Neural progenitor cell (in vitro differentiated cells): Measurements from ENCODE around the gene PAM16. TPM values are rescaled to one million over a fixed set of nuclear protein-coding genes. Genes with fewer than 3 reads are reported as not detected.

Experiments used
- DNase-seq: peaks from one replicate; pipeline ENCODE4 v3.0.0-alpha.2; 2016; ENCODE audit warnings: low spot score
- H2AFZ ChIP-seq: fragments of 200-600 bp; sonication (generic); replicated peaks from 2 replicates; pipeline ENCODE4 v1.6.1; 2016; ENCODE audit warnings: antibody characterized with exemption
- H3F3A ChIP-seq: fragments of 200-600 bp; sonication (generic); 2 replicates; pipeline ENCODE4 v1.6.1; 2016; ENCODE audit warnings: antibody characterized with exemption, low read depth
- H3K27ac ChIP-seq: fragments of 200-600 bp; sonication (generic); 2 replicates; pipeline ENCODE4 v1.5.1; 2016; ENCODE audit warnings: mild to moderate bottlenecking
- H3K27me3 ChIP-seq: fragments of 200-600 bp; sonication (generic); 2 replicates; pipeline ENCODE4 v1.6.1; 2016; ENCODE audit warnings: mild to moderate bottlenecking, moderate library complexity
- H3K36me3 ChIP-seq: fragments of 200-600 bp; sonication (generic); 2 replicates; pipeline ENCODE4 v1.5.1; 2016
- H3K4me1 ChIP-seq: fragments of 200-600 bp; sonication (generic); 2 replicates; pipeline ENCODE4 v1.6.1; 2016; ENCODE audit warnings: mixed run types
- H3K4me2 ChIP-seq: fragments of 200-600 bp; sonication (generic); 2 replicates; pipeline ENCODE4 v1.6.1; 2016
- H3K4me3 ChIP-seq: fragments of 200-600 bp; sonication (generic); 2 replicates; pipeline ENCODE4 v1.5.1; 2016
- H3K79me2 ChIP-seq: fragments of 200-600 bp; sonication (generic); 2 replicates; pipeline ENCODE4 v1.6.1; 2016; ENCODE audit warnings: low read depth
- H3K9ac ChIP-seq: fragments of 200-600 bp; sonication (generic); 2 replicates; pipeline ENCODE4 v1.6.1; 2016
- H3K9me3 ChIP-seq: fragments of 200-600 bp; sonication (generic); 2 replicates; pipeline ENCODE4 v1.5.1; 2016; ENCODE audit warnings: low read depth
- H4K20me1 ChIP-seq: fragments of 200-600 bp; sonication (generic); 2 replicates; pipeline ENCODE4 v1.6.1; 2016; ENCODE audit warnings: low read depth
- H3K27ac Mint-ChIP-seq: 3 replicates; pipeline ENCODE4 v1.8.0; 2021; ENCODE audit warnings: mixed read lengths
- H3K27me3 Mint-ChIP-seq: 2 replicates; pipeline ENCODE4 v1.8.0; 2022; ENCODE audit warnings: low read depth, mild to moderate bottlenecking, inconsistent platforms, moderate library complexity, mixed read lengths; ENCODE audit not compliant: insufficient read depth
- H3K36me3 Mint-ChIP-seq: 3 replicates; pipeline ENCODE4 v1.8.0; 2021; ENCODE audit warnings: mixed read lengths
- H3K4me1 Mint-ChIP-seq: 3 replicates; pipeline ENCODE4 v1.8.0; 2021; ENCODE audit warnings: mixed read lengths
- H3K4me3 Mint-ChIP-seq: 3 replicates; pipeline ENCODE4 v1.8.0; 2021; ENCODE audit warnings: mild to moderate bottlenecking, moderate library complexity, mixed read lengths
- H3K9me3 Mint-ChIP-seq: 3 replicates; pipeline ENCODE4 v1.8.0; 2020; ENCODE audit warnings: mixed read lengths
- CTCF ChIP-seq: fragments of 200-600 bp; sonication (generic); IDR thresholded peaks from 2 replicates; pipeline ENCODE4 v1.5.1; 2017; ENCODE audit warnings: antibody characterized with exemption, mild to moderate bottlenecking
- EZH2 ChIP-seq: fragments of 200-600 bp; sonication (generic); IDR thresholded peaks from 2 replicates; pipeline ENCODE4 v1.6.1; 2017; ENCODE audit warnings: antibody characterized with exemption, mild to moderate bottlenecking, moderate library complexity
- EZH2phosphoT487 ChIP-seq: fragments of 200-600 bp; sonication (generic); IDR thresholded peaks from 2 replicates; pipeline ENCODE4 v1.6.1; 2017; ENCODE audit warnings: antibody characterized with exemption
- total RNA-seq: library from RNA; depleted of rRNA; stranded (reverse); fragments of >200 nt; gene quantifications from 2 replicates; pipeline ENCODE4 v1.2.3, GENCODE V29; 2015; ENCODE audit warnings: low replicate concordance

Gene PAM16
- total RNA-seq, 1 donor from 2014 or later, result 17.0 TPM

GRCh38 chr16:4330277-4330874, 20.7 kb downstream of the PAM16 start:
- H3F3A ChIP-seq, result peaks cover 26% of the 10 kb centered on the region
- H3K4me2 ChIP-seq, result no peak overlapping the region
- H3K27ac Mint-ChIP-seq, result no peak overlapping the region
- peaks cover 18% of the 10 kb centered on the region for H3K79me2 ChIP-seq
- no peak overlapping the region for H2AFZ ChIP-seq
- H3K4me1 ChIP-seq, result peaks cover 4% of the 10 kb centered on the region
- no peaks in the 10 kb centered on the region for H3K36me3 Mint-ChIP-seq
- no peak overlapping the region for H3K9ac ChIP-seq
- H3K4me3 Mint-ChIP-seq, result peak overlapping the region; percentile 1
- no peaks in the 10 kb centered on the region for H3K27me3 ChIP-seq
- peaks cover 2% of the 10 kb centered on the region for H3K27me3 Mint-ChIP-seq
- peak; percentile 86 for TF ChIP-seq CTCF
- TF ChIP-seq EZH2phosphoT487, result no peak
- no peaks in the 10 kb centered on the region for H3K9me3 ChIP-seq
- peaks cover 20% of the 10 kb centered on the region for H3K4me1 Mint-ChIP-seq
- H4K20me1 ChIP-seq, result peaks cover 48% of the 10 kb centered on the region
- H3K4me3 ChIP-seq, result no peak overlapping the region
- H3K36me3 ChIP-seq, result no peaks in the 10 kb centered on the region
- H3K9me3 Mint-ChIP-seq, result no peaks in the 10 kb centered on the region
- H3K27ac ChIP-seq, result no peak overlapping the region
- peak; percentile 81 for DNase-seq

- Histone ChIP-seq H2AFZ (no peak overlapping the region), H3K4me3 (no peak overlapping the region), H3K4me1 (peaks cover 6% of the 10 kb centered on the region), H3K27ac (no peak overlapping the region), H4K20me1 (peaks cover 61% of the 10 kb centered on the region), H3K4me2 (peak overlapping the region; percentile 88), H3F3A (peaks cover 31% of the 10 kb centered on the region), H3K9me3 (no peaks in the 10 kb centered on the region), H3K79me2 (peaks cover 22% of the 10 kb centered on the region), H3K9ac (no peak overlapping the region), H3K36me3 (no peaks in the 10 kb centered on the region), H3K27me3 (no peaks in the 10 kb centered on the region)
- Mint-ChIP-seq H3K27ac (no peak overlapping the region), H3K36me3 (no peaks in the 10 kb centered on the region), H3K4me3 (peak overlapping the region; percentile 65), H3K9me3 (no peaks in the 10 kb centered on the region), H3K4me1 (peaks cover 26% of the 10 kb centered on the region), H3K27me3 (peaks cover 2% of the 10 kb centered on the region)
- DNase-seq, result no peak
- no peak for TF ChIP-seq CTCF
- no peak for TF ChIP-seq EZH2
- TF ChIP-seq EZH2phosphoT487, result no peak
Measured at GRCh38 chr16:4328782-4329775, 22.0 kb downstream of the PAM16 start.

GRCh38 chr16:4328046-4328781, 22.9 kb downstream of the PAM16 start:
- Histone ChIP-seq H3K27ac (no peak overlapping the region), H3K79me2 (peaks cover 22% of the 10 kb centered on the region), H3K36me3 (no peaks in the 10 kb centered on the region), H2AFZ (no peak overlapping the region), H3K4me1 (peaks cover 12% of the 10 kb centered on the region), H3K9me3 (no peaks in the 10 kb centered on the region), H3F3A (peaks cover 31% of the 10 kb centered on the region), H4K20me1 (peaks cover 64% of the 10 kb centered on the region), H3K4me3 (peak overlapping the region; percentile 54), H3K27me3 (no peaks in the 10 kb centered on the region), H3K9ac (no peak overlapping the region), H3K4me2 (peak overlapping the region; percentile 88)
- H3K4me3 Mint-ChIP-seq, result peak overlapping the region; percentile 65
- H3K9me3 Mint-ChIP-seq, result no peaks in the 10 kb centered on the region
- no peaks in the 10 kb centered on the region for H3K36me3 Mint-ChIP-seq
- TF ChIP-seq EZH2 (no peak), CTCF (peak; percentile 60), EZH2phosphoT487 (no peak)
- H3K4me1 Mint-ChIP-seq, result peaks cover 27% of the 10 kb centered on the region
- peak; percentile 94 for DNase-seq
- H3K27ac Mint-ChIP-seq, result peak overlapping the region; percentile 21
- no peaks in the 10 kb centered on the region for H3K27me3 Mint-ChIP-seq
